Measurements from ENCODE around the gene TAS2R42.

The TAS2R42 gene

GRCh38 chr12:11202811-11203210 is 16.1 kb upstream of the TAS2R42 start:
- H3K36me3 ChIP-seq (ENCODE audit: insufficient read depth, low read length), result no peaks in the 10 kb centered on the region
- H3K79me2 ChIP-seq (ENCODE audit: insufficient read depth, low read length), result no peaks in the 10 kb centered on the region
- H3K4me1 ChIP-seq (ENCODE audit: insufficient read depth, low read length, severe bottlenecking), result no peaks in the 10 kb centered on the region
- H3K27me3 ChIP-seq (ENCODE audit: insufficient read depth, low read length), result no peaks in the 10 kb centered on the region
- no peak overlapping the region for H3K4me3 ChIP-seq (ENCODE audit: low read depth, low read length, poor library complexity, severe bottlenecking)
- H3K9me3 ChIP-seq (ENCODE audit: low read length), result no peaks in the 10 kb centered on the region
- no peak overlapping the region for H3K27ac ChIP-seq (ENCODE audit: low read depth, low read length, poor library complexity, severe bottlenecking)
- H3K9me2 ChIP-seq (ENCODE audit: low read depth, low read length), result no peaks in the 10 kb centered on the region
- no peak overlapping the region for H3K9ac ChIP-seq (ENCODE audit: low read length)
- no peak overlapping the region for H3K4me2 ChIP-seq (ENCODE audit: low read length)
- H4K20me1 ChIP-seq (ENCODE audit: insufficient read depth, low read length), result no peaks in the 10 kb centered on the region
- H2AFZ ChIP-seq (ENCODE audit: low read length), result no peak overlapping the region
- TF ChIP-seq EZH2 (IDR thresholded peaks at IDR 0.05; ENCODE audit: borderline replicate concordance, low read length) (no peak), CTCF (IDR thresholded peaks at IDR 0.05; ENCODE audit: low read length) (no peak)
- H3F3A ChIP-seq (ENCODE audit: insufficient read depth, low read length), result no peaks in the 10 kb centered on the region

GRCh38 chr12:11183011-11183410 is 3.7 kb downstream of the TAS2R42 start:
- Histone ChIP-seq H3K36me3 (ENCODE audit: insufficient read depth, low read length) (no peaks in the 10 kb centered on the region), H3K4me1 (ENCODE audit: insufficient read depth, low read length, severe bottlenecking) (no peaks in the 10 kb centered on the region), H3K79me2 (ENCODE audit: insufficient read depth, low read length) (no peaks in the 10 kb centered on the region), H3K27me3 (ENCODE audit: insufficient read depth, low read length) (no peaks in the 10 kb centered on the region), H3K9ac (ENCODE audit: low read length) (no peak overlapping the region), H3K27ac (ENCODE audit: low read depth, low read length, poor library complexity, severe bottlenecking) (no peak overlapping the region), H3K4me2 (ENCODE audit: low read length) (no peak overlapping the region), H3F3A (ENCODE audit: insufficient read depth, low read length) (0 out of 2 replicates have a peak, but pooled peaks cover 3% of the 10 kb centered on the region), H2AFZ (ENCODE audit: low read length) (no peak overlapping the region), H3K9me2 (ENCODE audit: low read depth, low read length) (no peaks in the 10 kb centered on the region), H3K9me3 (ENCODE audit: low read length) (no peaks in the 10 kb centered on the region), H4K20me1 (ENCODE audit: insufficient read depth, low read length) (no peaks in the 10 kb centered on the region), H3K4me3 (ENCODE audit: low read depth, low read length, poor library complexity, severe bottlenecking) (no peak overlapping the region)
- no peak for TF ChIP-seq CTCF (IDR thresholded peaks at IDR 0.05; ENCODE audit: low read length)
- TF ChIP-seq EZH2 (IDR thresholded peaks at IDR 0.05; ENCODE audit: borderline replicate concordance, low read length), result no peak

- H3K9me3 ChIP-seq (ENCODE audit: low read length), result no peaks in the 10 kb centered on the region
- no peaks in the 10 kb centered on the region for H3K79me2 ChIP-seq (ENCODE audit: insufficient read depth, low read length)
- H3K27me3 ChIP-seq (ENCODE audit: insufficient read depth, low read length), result no peaks in the 10 kb centered on the region
- no peak overlapping the region for H3K27ac ChIP-seq (ENCODE audit: low read depth, low read length, poor library complexity, severe bottlenecking)
- no peaks in the 10 kb centered on the region for H4K20me1 ChIP-seq (ENCODE audit: insufficient read depth, low read length)
- H3K4me1 ChIP-seq (ENCODE audit: insufficient read depth, low read length, severe bottlenecking), result no peaks in the 10 kb centered on the region
- H3K9ac ChIP-seq (ENCODE audit: low read length), result no peak overlapping the region
- H3K9me2 ChIP-seq (ENCODE audit: low read depth, low read length), result no peaks in the 10 kb centered on the region
- H3K4me2 ChIP-seq (ENCODE audit: low read length), result no peak overlapping the region
- no peaks in the 10 kb centered on the region for H3K36me3 ChIP-seq (ENCODE audit: insufficient read depth, low read length)
- no peak for TF ChIP-seq EZH2 (IDR thresholded peaks at IDR 0.05; ENCODE audit: borderline replicate concordance, low read length)
- no peak for TF ChIP-seq CTCF (IDR thresholded peaks at IDR 0.05; ENCODE audit: low read length)
- H2AFZ ChIP-seq (ENCODE audit: low read length), result no peak overlapping the region
- no peak overlapping the region for H3K4me3 ChIP-seq (ENCODE audit: low read depth, low read length, poor library complexity, severe bottlenecking)
- 0 out of 2 replicates have a peak, but pooled peaks cover 3% of the 10 kb centered on the region for H3F3A ChIP-seq (ENCODE audit: insufficient read depth, low read length)
Observed at GRCh38 chr12:11182529-11182928, 4.2 kb downstream of the TAS2R42 start.

Measured in OCI-LY1 (cell line).